Peyer's patch (tissue), 4 donors: ENCODE measurements around the gene TTF1. TPM values are rescaled to one million over a fixed set of nuclear protein-coding genes. Genes with fewer than 3 reads are reported as not detected.

Experiments used
- DNase-seq, 3 donors: peaks; one replicate each; pipeline ENCODE4 v3.0.0-alpha.2; 2017 to 2019
- H3K27ac ChIP-seq, 4 donors: fragments of 200-600 bp; sonication (generic); one replicate each; pipeline ENCODE4 v1.5.1; 2016 to 2019
- H3K27me3 ChIP-seq, 2 donors: fragments of 200-600 bp; sonication (generic); one replicate each; pipeline ENCODE4 v1.5.1; 2019
- H3K36me3 ChIP-seq, 3 donors: fragments of 200-600 bp; sonication (generic); one replicate each; pipeline ENCODE4 v1.5.1; 2016 to 2019
- H3K4me1 ChIP-seq, 4 donors: fragments of 200-600 bp; sonication (generic); one replicate each; pipeline ENCODE4 v1.5.1; 2016 to 2019
- H3K4me3 ChIP-seq, 4 donors: fragments of 200-600 bp; sonication (generic); 1 replicate in 3 of 4; 2 replicates in 1 of 4; pipeline ENCODE4 v1.5.1; 2016 to 2019; ENCODE audit warnings: mild to moderate bottlenecking in 1 of 4
- H3K9me3 ChIP-seq, 4 donors: fragments of 200-600 bp; sonication (generic); one replicate each; pipeline ENCODE4 v1.5.1; 2016 to 2019; ENCODE audit warnings: mild to moderate bottlenecking in 1 of 4
- CTCF ChIP-seq, 6 experiments: fragments of 450-650 bp in 4 of 6; fragments of 200-600 bp in 2 of 6; sonication (generic) in 1 of 6; IDR thresholded peaks; one replicate each; pipeline ENCODE4 v1.5.1; 2017 to 2019; ENCODE audit warnings: antibody characterized with exemption in 6 of 6, mild to moderate bottlenecking in 3 of 6, moderate library complexity in 1 of 6
- POLR2A ChIP-seq, 2 donors: fragments of 450-650 bp; IDR thresholded peaks; one replicate each; pipeline ENCODE4 v1.5.1; 2017; ENCODE audit warnings: antibody characterized with exemption in 2 of 2, mild to moderate bottlenecking in 2 of 2, moderate library complexity in 2 of 2
- small RNA-seq, 2 donors: library from RNA; depleted of rRNA; stranded (forward); fragments of <200 nt; gene quantifications; one replicate each; pipeline ENCODE3, GENCODE V24; 2016
- total RNA-seq, 4 donors: library from RNA; depleted of rRNA; stranded (reverse); fragments of >200 nt; gene quantifications; one replicate each; pipeline ENCODE4 v1.1.0, GENCODE V29; 2016

TTF1 gene
- total RNA-seq, 4 donors from 2014 or later = 8.9 to 26.4 (median 9.9) TPM

- TF ChIP-seq CTCF (IDR thresholded peaks at IDR 0.05) = no peak
- no peak for TF ChIP-seq POLR2A (IDR thresholded peaks at IDR 0.05)
- Histone ChIP-seq H3K4me3 (no peak overlapping the region), H3K27ac (no peak overlapping the region), H3K9me3 (no peaks in the 10 kb centered on the region), H3K36me3 (peaks cover 0 to 92% (median 0%) of the 10 kb centered on the region in 3 donors), H3K27me3 (no peaks in the 10 kb centered on the region), H3K4me1 (no peaks in the 10 kb centered on the region)
- no peak for DNase-seq
Observed at GRCh38 chr9:132334364-132334763, 72.3 kb downstream of the TTF1 start.

DNA sequence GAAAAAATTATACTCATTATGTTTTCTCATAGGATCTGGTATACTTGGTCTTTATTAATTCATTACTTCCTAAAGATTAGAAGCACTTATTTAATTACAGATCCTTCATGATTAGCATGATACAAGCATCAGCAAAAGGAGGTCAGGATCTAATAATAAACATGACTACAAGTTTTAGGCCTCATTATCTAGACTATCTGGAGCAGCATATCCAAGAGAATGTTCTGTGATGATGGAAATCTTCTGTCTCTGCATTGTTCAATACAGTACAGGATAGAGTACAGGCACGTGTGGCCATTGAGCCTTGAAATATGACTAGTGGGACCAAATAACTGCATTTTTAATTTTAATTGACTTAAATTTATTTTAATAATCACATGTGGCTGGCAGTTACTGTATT is 73.1 kb downstream of the TTF1 start:
- TF ChIP-seq CTCF (IDR thresholded peaks at IDR 0.05) (no peak), POLR2A (IDR thresholded peaks at IDR 0.05) (no peak)
- no peaks in the 10 kb centered on the region for H3K27me3 ChIP-seq
- no peak for DNase-seq
- no peaks in the 10 kb centered on the region for H3K4me1 ChIP-seq
- no peaks in the 10 kb centered on the region for H3K9me3 ChIP-seq
- no peak overlapping the region for H3K27ac ChIP-seq
- no peak overlapping the region for H3K4me3 ChIP-seq
- H3K36me3 ChIP-seq = peaks cover 0 to 92% (median 0%) of the 10 kb centered on the region in 3 donors

DNA sequence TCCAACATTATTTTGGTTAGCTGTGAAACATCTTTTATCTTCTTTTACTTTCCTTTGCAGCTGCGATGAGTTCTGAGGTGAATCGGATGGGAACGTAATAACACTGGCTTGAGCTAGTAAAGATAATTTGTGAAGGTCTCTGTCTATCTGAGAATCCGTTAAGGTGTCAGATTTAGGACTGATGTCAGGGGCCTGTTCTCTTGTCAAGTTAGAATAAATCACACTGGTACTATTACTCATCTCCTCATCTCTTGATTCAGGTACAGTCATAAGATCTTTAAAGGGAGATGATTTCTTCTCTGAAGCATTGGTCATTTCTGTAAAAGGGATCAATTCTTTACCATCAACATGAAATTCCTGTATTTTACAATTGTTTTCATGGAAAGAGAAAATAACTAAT is 78.1 kb downstream of the TTF1 start:
- Histone ChIP-seq H3K4me3 (no peak overlapping the region), H3K36me3 (peaks cover 0 to 83% (median 0%) of the 10 kb centered on the region in 3 donors), H3K27ac (no peak overlapping the region), H3K27me3 (no peaks in the 10 kb centered on the region), H3K4me1 (no peaks in the 10 kb centered on the region), H3K9me3 (no peaks in the 10 kb centered on the region)
- no peak for TF ChIP-seq POLR2A (IDR thresholded peaks at IDR 0.05)
- TF ChIP-seq CTCF (IDR thresholded peaks at IDR 0.05) = no peak
- no peak for DNase-seq

DNA sequence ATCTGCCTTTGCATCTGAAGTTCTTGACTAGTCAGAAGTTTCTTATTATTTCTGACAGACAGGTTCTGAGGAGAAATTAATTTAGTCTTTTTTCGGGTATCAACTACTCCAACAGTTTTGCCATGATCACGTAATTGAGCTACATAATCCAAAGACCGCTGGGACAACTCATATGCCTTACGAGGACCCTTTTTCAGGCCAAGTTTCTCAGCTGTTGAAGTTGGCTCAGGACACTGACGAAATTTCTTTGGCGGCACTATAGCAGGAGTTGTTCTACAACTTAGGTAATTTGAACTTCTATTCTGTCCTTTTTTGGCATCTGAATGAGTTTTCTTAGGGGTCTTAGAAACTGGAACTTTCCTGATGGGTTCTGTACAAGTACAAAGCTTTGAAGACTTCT is 79.1 kb downstream of the TTF1 start:
- Histone ChIP-seq H3K9me3 (no peaks in the 10 kb centered on the region), H3K27ac (no peak overlapping the region), H3K4me1 (no peaks in the 10 kb centered on the region), H3K4me3 (no peak overlapping the region), H3K27me3 (no peaks in the 10 kb centered on the region), H3K36me3 (peaks cover 0 to 78% (median 0%) of the 10 kb centered on the region in 3 donors)
- no peak for DNase-seq
- TF ChIP-seq CTCF (IDR thresholded peaks at IDR 0.05) = no peak
- TF ChIP-seq POLR2A (IDR thresholded peaks at IDR 0.05) = no peak

Small RNAs within 50 kb of the gene (small RNA-seq; reads per million reads assigned to genes)
- 0 reads per million in 2 donors for gene RNU5D-2P

Other genes with a start within 250 kb of the TTF1 start
- gene NTNG2, start 244.8 kb downstream of the TTF1 start, total RNA-seq = 1 to 10 TPM in 2 of 4 donors, under 1 TPM in 2; 0.18 to 9.1 (median 1.0) TPM
- gene SETX, start 51.9 kb downstream of the TTF1 start, total RNA-seq = 100 to 1,000 TPM in 1 of 4 donors, 10 to 100 TPM in 3; 49.7 to 106 (median 63.0) TPM
- gene CFAP77, start 3.4 kb upstream of the TTF1 start, total RNA-seq = not detected
- gene BARHL1, start 175.8 kb upstream of the TTF1 start, total RNA-seq = not detected